SK-N-SH treated with all-trans-retinoic acid at 6 μM for 48 hours (cell line): ENCODE data around the gene GNAZ.

Source experiments
- ATAC-seq: fragments of 200-7000 bp; cut with Tn5 transposase; 3 replicates; pipeline ENCODE4 v1.9.1; 2020; ENCODE audit warnings: mild to moderate bottlenecking, moderate library complexity
- ARNTL ChIP-seq: fragments of 450-650 bp; formaldehyde crosslinking; IDR thresholded peaks from 2 replicates; pipeline ENCODE4 v1.5.0; 2020; ENCODE audit warnings: low read depth, mild to moderate bottlenecking, moderate library complexity, borderline replicate concordance
- BACH2 ChIP-seq: fragments of 250-450 bp; sonication (Bioruptor Pico); IDR thresholded peaks from 2 replicates; pipeline ENCODE4 v1.9.0; 2021; ENCODE audit warnings: mild to moderate bottlenecking, borderline replicate concordance
- CREB5 ChIP-seq: fragments of 250-450 bp; sonication (Bioruptor Pico); IDR thresholded peaks from 2 replicates; pipeline ENCODE4 v1.5.1; 2020; ENCODE audit warnings: low read depth, mild to moderate bottlenecking, moderate library complexity
- CSDC2 ChIP-seq: fragments of 250-450 bp; sonication (Bioruptor Pico); IDR thresholded peaks from 2 replicates; pipeline ENCODE4 v1.5.0; 2020; ENCODE audit warnings: mild to moderate bottlenecking, moderate library complexity
- CSRNP3 ChIP-seq: fragments of 250-450 bp; sonication (Bioruptor Pico); IDR thresholded peaks from 2 replicates; pipeline ENCODE4 v1.5.1; 2021; ENCODE audit warnings: mild to moderate bottlenecking, moderate library complexity
- ESRRG ChIP-seq: fragments of 250-450 bp; sonication (Bioruptor Pico); IDR thresholded peaks from 2 replicates; pipeline ENCODE4 v1.6.1; 2021; ENCODE audit warnings: mild to moderate bottlenecking
- GLIS3 ChIP-seq: fragments of 250-450 bp; sonication (Bioruptor Pico); IDR thresholded peaks from 2 replicates; pipeline ENCODE4 v1.5.0; 2020; ENCODE audit warnings: mild to moderate bottlenecking, moderate library complexity
- ISL1 ChIP-seq: fragments of 250-450 bp; sonication (Bioruptor Pico); IDR thresholded peaks from 2 replicates; pipeline ENCODE4 v2.1.2; 2022; ENCODE audit warnings: mild to moderate bottlenecking, moderate library complexity
- OSR1 ChIP-seq: fragments of 250-450 bp; sonication (Bioruptor Pico); IDR thresholded peaks from 2 replicates; pipeline ENCODE4 v1.8.0; 2022; ENCODE audit warnings: moderate library complexity, mild to moderate bottlenecking, inconsistent platforms
- PATZ1 ChIP-seq: fragments of 250-450 bp; sonication (Bioruptor Pico); IDR thresholded peaks from 2 replicates; pipeline ENCODE4 v1.8.0; 2020; ENCODE audit warnings: mild to moderate bottlenecking, moderate library complexity, borderline replicate concordance
- POU6F1 ChIP-seq: fragments of 250-450 bp; sonication (Bioruptor Pico); IDR thresholded peaks from 2 replicates; pipeline ENCODE4 v1.8.0; 2021; ENCODE audit warnings: low read depth, mild to moderate bottlenecking, moderate library complexity, borderline replicate concordance
- PPARA ChIP-seq: fragments of 250-450 bp; sonication (Bioruptor Pico); IDR thresholded peaks from 2 replicates; pipeline ENCODE4 v1.5.0; 2020; ENCODE audit warnings: mild to moderate bottlenecking, borderline replicate concordance
- RARB ChIP-seq: fragments of 250-450 bp; sonication (Bioruptor Pico); IDR thresholded peaks from 2 replicates; pipeline ENCODE4 v1.8.0; 2021; ENCODE audit warnings: mild to moderate bottlenecking, moderate library complexity
- SNAI2 ChIP-seq: fragments of 250-450 bp; sonication (Bioruptor Pico); IDR thresholded peaks from 2 replicates; pipeline ENCODE4 v1.5.0; 2020; ENCODE audit warnings: mild to moderate bottlenecking, moderate library complexity
- TCF4 ChIP-seq: fragments of 250-450 bp; sonication (Bioruptor Pico); IDR thresholded peaks from 2 replicates; pipeline ENCODE4 v1.8.0; 2021; ENCODE audit warnings: mild to moderate bottlenecking, moderate library complexity, borderline replicate concordance
- TOX ChIP-seq: fragments of 250-450 bp; sonication (Bioruptor Pico); IDR thresholded peaks from 2 replicates; pipeline ENCODE4 v1.8.0; 2021; ENCODE audit warnings: mild to moderate bottlenecking, moderate library complexity, borderline replicate concordance
- TSHZ2 ChIP-seq: fragments of 250-450 bp; sonication (Bioruptor Pico); IDR thresholded peaks from 2 replicates; pipeline ENCODE4 v1.5.0; 2020; ENCODE audit warnings: mild to moderate bottlenecking, moderate library complexity
- ZC3H10 ChIP-seq: fragments of 250-450 bp; sonication (Bioruptor Pico); IDR thresholded peaks from 2 replicates; pipeline ENCODE4 v1.5.1; 2021; ENCODE audit warnings: mild to moderate bottlenecking, moderate library complexity
- ZFP3 ChIP-seq: fragments of 250-450 bp; sonication (Bioruptor Pico); IDR thresholded peaks from 2 replicates; pipeline ENCODE4 v1.5.0; 2020; ENCODE audit warnings: mild to moderate bottlenecking, moderate library complexity
- ZFP30 ChIP-seq: fragments of 450-650 bp; formaldehyde crosslinking; IDR thresholded peaks from 2 replicates; pipeline ENCODE4 v1.5.0; 2022; ENCODE audit warnings: mild to moderate bottlenecking, moderate library complexity
- ZNF565 ChIP-seq: fragments of 450-650 bp; formaldehyde crosslinking; conservative IDR thresholded peaks from 2 replicates; pipeline ENCODE4 v1.5.0; 2020; ENCODE audit warnings: low read depth, mild to moderate bottlenecking, moderate library complexity
- ZNF70 ChIP-seq: fragments of 450-650 bp; formaldehyde crosslinking; IDR thresholded peaks from 2 replicates; pipeline ENCODE4 v1.5.0; 2020; ENCODE audit warnings: mild to moderate bottlenecking, moderate library complexity
- ZNF8 ChIP-seq: fragments of 450-650 bp; formaldehyde crosslinking; IDR thresholded peaks from 2 replicates; pipeline ENCODE4 v1.5.0; 2020; ENCODE audit warnings: mild to moderate bottlenecking, moderate library complexity

GNAZ gene

GRCh38 chr22:23069502-23070357, 589 bp upstream of the GNAZ start:
- TF ChIP-seq RARB (CRISPR knock-in tag) (no peak), ZC3H10 (CRISPR knock-in tag) (no peak), CSRNP3 (CRISPR knock-in tag) (no peak), ZFP3 (no peak), ESRRG (CRISPR knock-in tag) (no peak), GLIS3 (CRISPR knock-in tag) (no peak), ZNF565 (no peak), OSR1 (no peak), TCF4 (CRISPR knock-in tag) (no peak), ZNF70 (CRISPR knock-in tag) (no peak), CSDC2 (CRISPR knock-in tag) (no peak), ZFP30 (CRISPR knock-in tag) (no peak), TSHZ2 (CRISPR knock-in tag) (no peak), ISL1 (CRISPR knock-in tag) (no peak)
- ATAC-seq = peak; percentile 97

- ATAC-seq = no peak
- TF ChIP-seq ZNF565 (no peak), POU6F1 (no peak), ISL1 (CRISPR knock-in tag) (no peak), ZFP3 (no peak), ARNTL (CRISPR knock-in tag) (no peak), CSDC2 (CRISPR knock-in tag) (no peak), TCF4 (CRISPR knock-in tag) (no peak), RARB (CRISPR knock-in tag) (no peak), ZNF8 (CRISPR knock-in tag) (no peak), ESRRG (CRISPR knock-in tag) (no peak), TOX (CRISPR knock-in tag) (no peak)
These were observed 1.1 kb downstream of the GNAZ start for GRCh38 chr22:23071230-23072076.

GRCh38 chr22:23072077-23072910, 2.0 kb downstream of the GNAZ start:
- no peak for ATAC-seq
- TF ChIP-seq ZC3H10 (CRISPR knock-in tag) (no peak), POU6F1 (no peak), PATZ1 (CRISPR knock-in tag) (no peak), ZNF8 (CRISPR knock-in tag) (no peak), ZFP30 (CRISPR knock-in tag) (no peak), ZNF565 (no peak), ZFP3 (no peak), CREB5 (CRISPR knock-in tag) (no peak), CSDC2 (CRISPR knock-in tag) (no peak), ZNF70 (CRISPR knock-in tag) (no peak), PPARA (no peak), ESRRG (CRISPR knock-in tag) (no peak), SNAI2 (CRISPR knock-in tag) (no peak), ARNTL (CRISPR knock-in tag) (no peak), BACH2 (CRISPR knock-in tag) (no peak), OSR1 (no peak)
